CD14-positive monocyte (primary cell): ENCODE data around the gene CGB7. TPM values are rescaled to one million over a fixed set of nuclear protein-coding genes. Genes with fewer than 3 reads are reported as not detected.

Experiments
- DNase-seq, 3 donors: peaks; one replicate each; pipeline ENCODE4 v3.0.0-alpha.2; 2011 to 2022
- H2AFZ ChIP-seq: 2 replicates; pipeline ENCODE4 v1.6.0; 2012; ENCODE audit warnings: mild to moderate bottlenecking, low read depth, low read length, inconsistent platforms; ENCODE audit not compliant: insufficient read depth, poor library complexity, severe bottlenecking
- H3K27ac ChIP-seq, 2 donors: 1 replicate in 1 of 2; 2 replicates in 1 of 2; pipeline ENCODE4 v1.5.1; 2012 to 2013; ENCODE audit warnings: low read length in 2 of 2, control low read depth in 1 of 2, inconsistent platforms in 1 of 2, low read depth in 1 of 2, mild to moderate bottlenecking in 1 of 2
- H3K27me3 ChIP-seq, 2 donors: one replicate each; pipeline versions ENCODE4 v1.6.0 to v1.6.1; 2011 to 2013; ENCODE audit warnings: low read length in 2 of 2; ENCODE audit not compliant: control insufficient read depth in 2 of 2, insufficient read depth in 2 of 2
- H3K36me3 ChIP-seq, 2 donors: replicated peaks in 1 of 2; 1 replicate in 1 of 2; 2 replicates in 1 of 2; pipeline versions ENCODE4 v1.5.1 to v1.6.1; 2012 to 2013; ENCODE audit warnings: low read length in 2 of 2, control low read depth in 1 of 2, inconsistent platforms in 1 of 2, mild to moderate bottlenecking in 1 of 2; ENCODE audit not compliant: insufficient read depth in 2 of 2, control insufficient read depth in 1 of 2
- H3K4me1 ChIP-seq, 2 donors: 1 replicate in 1 of 2; 2 replicates in 1 of 2; pipeline versions ENCODE4 v1.5.1 to v1.6.1; 2012 to 2013; ENCODE audit warnings: low read length in 2 of 2, control low read depth in 1 of 2, inconsistent platforms in 1 of 2, mild to moderate bottlenecking in 1 of 2, moderate library complexity in 1 of 2; ENCODE audit not compliant: insufficient read depth in 2 of 2, control insufficient read depth in 1 of 2
- H3K4me2 ChIP-seq: replicated peaks from 2 replicates; pipeline ENCODE3; 2012; ENCODE audit warnings: low read length, moderate library complexity, mild to moderate bottlenecking; ENCODE audit not compliant: poor library complexity, severe bottlenecking; ENCODE audit errors: extremely low read depth
- H3K4me3 ChIP-seq, 3 experiments: fragments of 200-600 bp in 1 of 3; sonication (generic) in 1 of 3; replicated peaks in 1 of 3; 1 replicate in 2 of 3; 2 replicates in 1 of 3; pipeline ENCODE4 v1.5.1; 2011 to 2013; ENCODE audit warnings: low read length in 3 of 3, mild to moderate bottlenecking in 3 of 3, control low read depth in 2 of 3, low read depth in 2 of 3, inconsistent platforms in 1 of 3, moderate library complexity in 1 of 3
- H3K79me2 ChIP-seq: 2 replicates; pipeline ENCODE4 v1.6.0; 2012; ENCODE audit warnings: mild to moderate bottlenecking, control low read depth, inconsistent platforms, low read length, moderate library complexity; ENCODE audit not compliant: insufficient read depth
- H3K9ac ChIP-seq: 2 replicates; pipeline ENCODE4 v1.6.0; 2017; ENCODE audit warnings: low read length, mild to moderate bottlenecking; ENCODE audit not compliant: insufficient read depth, poor library complexity, severe bottlenecking
- H3K9me3 ChIP-seq, 2 donors: replicated peaks in 1 of 2; 1 replicate in 1 of 2; 2 replicates in 1 of 2; pipeline versions ENCODE4 v1.5.1 to v1.6.1; 2012 to 2013; ENCODE audit warnings: low read length in 2 of 2, control low read depth in 1 of 2; ENCODE audit not compliant: control insufficient read depth in 1 of 2, insufficient read depth in 1 of 2
- H4K20me1 ChIP-seq: 2 replicates; pipeline ENCODE4 v1.6.0; 2012; ENCODE audit warnings: mild to moderate bottlenecking, low read length, control low read depth, moderate library complexity; ENCODE audit not compliant: insufficient read depth
- H3K27ac Mint-ChIP-seq, 7 donors: one replicate each; pipeline ENCODE4 v1.8.0; 2020; ENCODE audit warnings: mild to moderate bottlenecking in 7 of 7, mixed read lengths in 7 of 7, moderate library complexity in 6 of 7, inconsistent platforms in 2 of 7
- H3K27me3 Mint-ChIP-seq, 3 donors: one replicate each; pipeline ENCODE4 v1.8.0; 2021 to 2022; ENCODE audit warnings: low read depth in 3 of 3, mild to moderate bottlenecking in 3 of 3, mixed read lengths in 3 of 3, moderate library complexity in 3 of 3, inconsistent platforms in 1 of 3
- H3K36me3 Mint-ChIP-seq, 2 donors: one replicate each; pipeline ENCODE4 v1.8.0; 2020; ENCODE audit warnings: mixed read lengths in 2 of 2, inconsistent platforms in 1 of 2, mild to moderate bottlenecking in 1 of 2
- H3K4me1 Mint-ChIP-seq: one replicate; pipeline ENCODE4 v1.8.0; 2020; ENCODE audit warnings: mild to moderate bottlenecking, mixed read lengths
- H3K4me3 Mint-ChIP-seq, 2 donors: one replicate each; pipeline ENCODE4 v1.8.0; 2020; ENCODE audit warnings: mild to moderate bottlenecking in 2 of 2, mixed read lengths in 2 of 2, moderate library complexity in 1 of 2
- H3K9me3 Mint-ChIP-seq, 7 donors: one replicate each; pipeline ENCODE4 v1.8.0; 2020 to 2022; ENCODE audit warnings: mixed read lengths in 7 of 7, mild to moderate bottlenecking in 6 of 7, moderate library complexity in 6 of 7, inconsistent platforms in 2 of 7
- CTCF ChIP-seq: fragments of 200-600 bp; IDR thresholded peaks from one replicate; pipeline ENCODE4 v1.8.0; 2022; ENCODE audit warnings: antibody characterized with exemption, mild to moderate bottlenecking
- WGBS: methylation state at CpG from one replicate; pipeline ENCODE4 v1.1.5; 2013; ENCODE audit warnings: missing lambda C conversion rate; ENCODE audit not compliant: insufficient coverage; 5-methylcytosine and 5-hydroxymethylcytosine counted together
- intact Hi-C, 2 donors: fragments of 100-400 bp; cut with micrococcal nuclease; formaldehyde crosslinking; loops; one replicate each; pipeline versions ENCODE4 v1.15.0 to v1.15.1; 2023
- polyA plus RNA-seq, 3 donors: library from polyadenylated mRNA; depleted of rRNA in 1 of 3; unstranded in 2 of 3; stranded (reverse) in 1 of 3; fragments of 300-500 nt in 2 of 3; fragments of >200 nt in 1 of 3; fragmentation: Illumina TruSeq in 2 of 3; gene quantifications; 1 replicate in 2 of 3; 2 replicates in 1 of 3; pipeline ENCODE4 v1.2.3, GENCODE V29; 2012 to 2021

Gene CGB7
- polyA plus RNA-seq, 3 donors: not detected

DNA sequence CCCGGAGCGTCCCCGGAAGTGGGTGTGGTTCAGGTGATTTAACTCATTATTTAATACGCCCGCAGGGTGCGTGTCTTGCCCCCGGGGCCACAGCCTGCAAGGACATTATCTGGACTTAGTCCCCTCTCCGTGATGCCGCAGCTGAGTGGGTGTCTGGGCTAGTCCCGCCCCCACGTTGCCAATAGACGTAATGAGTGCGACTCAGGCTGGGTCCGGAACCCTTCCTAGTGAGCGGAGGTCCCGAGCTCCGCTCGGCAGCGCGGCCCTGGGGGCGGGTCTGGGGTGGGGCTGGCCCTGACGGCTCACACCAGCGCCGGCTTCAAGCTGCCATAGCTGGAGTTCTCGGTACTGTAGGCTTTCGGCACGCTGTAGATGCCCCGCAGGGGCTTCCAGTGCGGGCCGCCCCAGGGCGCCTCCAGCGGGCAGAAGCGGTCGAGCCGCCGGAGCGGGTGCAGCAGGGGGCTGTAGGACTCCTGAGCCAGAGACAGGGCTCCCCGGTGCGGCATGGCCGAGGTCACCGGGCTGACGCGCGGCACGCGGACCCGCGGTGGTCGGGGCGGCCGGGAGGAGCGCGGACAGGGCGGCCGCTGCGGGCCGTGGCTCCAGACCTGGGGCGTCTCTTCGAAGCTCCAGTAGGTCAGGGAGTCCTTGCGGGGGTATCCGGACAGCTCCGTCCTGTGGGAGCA lies 39.7 kb downstream of the CGB7 start:
- H3K36me3 Mint-ChIP-seq: peaks cover 29 to 42% of the 10 kb centered on the region in 2 donors
- DNase-seq: peak in 2 of 3 donors; percentile 27 to 37
- Histone ChIP-seq H2AFZ (peak overlapping the region; percentile 78), H3K27ac (no peak overlapping the region), H4K20me1 (no peaks in the 10 kb centered on the region), H3K27me3 (peaks cover 14 to 49% of the 10 kb centered on the region in 2 donors), H3K9me3 (no peaks in the 10 kb centered on the region), H3K36me3 (peaks cover 23 to 25% of the 10 kb centered on the region in 2 donors), H3K9ac (peak overlapping the region; percentile 21), H3K4me3 (peak overlapping the region; percentile 18 to 76 (median 50)), H3K4me1 (peaks cover 24 to 29% of the 10 kb centered on the region in 2 donors), H3K79me2 (no peaks in the 10 kb centered on the region), H3K4me2 (peak overlapping the region; percentile 79)
- WGBS: under 1% methylated on average over 59 of the region's 62 CpGs
- TF ChIP-seq CTCF: peak; percentile 67
- H3K27ac Mint-ChIP-seq: no peak overlapping the region
- H3K27me3 Mint-ChIP-seq: peaks cover 36 to 48% (median 48%) of the 10 kb centered on the region in 3 donors
- peak overlapping the region; percentile 91 to 96 for H3K4me3 Mint-ChIP-seq
- H3K4me1 Mint-ChIP-seq: peaks cover 29% of the 10 kb centered on the region
- intact Hi-C loops: no loop called here
- H3K9me3 Mint-ChIP-seq: peaks cover 0 to 10% (median 5%) of the 10 kb centered on the region in 7 donors

DNA sequence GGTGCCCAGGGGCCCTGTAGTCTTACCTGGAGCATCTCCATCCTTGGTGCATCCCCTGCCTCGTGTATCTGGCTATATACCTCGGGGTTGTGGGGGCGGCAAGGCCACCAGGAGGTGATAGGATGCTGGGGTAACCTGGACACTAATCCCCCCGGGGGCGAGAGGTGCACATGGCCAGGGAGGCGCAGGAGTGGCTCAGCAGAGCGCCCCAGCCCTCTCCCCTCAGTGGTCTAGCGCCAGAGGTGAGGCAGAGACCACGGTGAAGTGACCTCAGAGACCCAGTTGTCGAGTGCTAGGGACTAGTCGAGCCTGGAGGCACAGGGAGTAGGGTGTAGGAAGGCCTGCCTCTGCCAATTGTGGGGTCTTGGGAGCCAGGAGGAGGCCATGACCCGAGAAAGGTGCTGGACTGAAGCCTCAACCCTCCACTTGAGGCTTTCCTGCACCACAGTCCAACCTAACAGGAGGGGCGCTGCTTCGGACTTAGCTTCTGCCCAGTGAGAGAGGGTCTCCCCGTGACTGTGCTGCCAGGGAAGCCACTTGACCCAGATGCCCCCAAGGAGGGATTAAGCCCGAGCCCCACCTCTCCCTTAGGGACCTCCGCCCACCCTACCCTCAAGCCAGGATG lies 40.4 kb downstream of the CGB7 start, which contains the start of gene LHB:
Gene LHB, minus strand, starts transcription at position 51 of the 625 bp plus-strand sequence. Its CDS starts 10 bp downstream, at position 41.
- no peak within 1 kb of the TSS for H3K27ac Mint-ChIP-seq
- Histone ChIP-seq H3K4me3 (peak within 1 kb of the TSS in 2 of 3 experiments; percentile 23 to 76), H3K9ac (peak within 1 kb of the TSS; percentile 21), H2AFZ (peak within 1 kb of the TSS; percentile 78), H3K9me3 (no peaks in the 10 kb centered on the region), H3K36me3 (peaks cover 27 to 31% of the 10 kb centered on the region in 2 donors), H3K4me2 (peak within 1 kb of the TSS; percentile 79), H3K27me3 (peaks cover 14 to 49% of the 10 kb centered on the region in 2 donors), H3K79me2 (no peaks in the 10 kb centered on the region), H3K27ac (no peak within 1 kb of the TSS), H4K20me1 (no peaks in the 10 kb centered on the region), H3K4me1 (peaks cover 24 to 29% of the 10 kb centered on the region in 2 donors)
- H3K36me3 Mint-ChIP-seq: peaks cover 35 to 49% of the 10 kb centered on the region in 2 donors
- peaks cover 29% of the 10 kb centered on the region for H3K4me1 Mint-ChIP-seq
- DNase-seq: no peak
- H3K4me3 Mint-ChIP-seq: peak within 1 kb of the TSS; percentile 91 to 96
- intact Hi-C loops: no loop called here
- no peak for TF ChIP-seq CTCF
- H3K9me3 Mint-ChIP-seq: peaks cover 0 to 10% (median 5%) of the 10 kb centered on the region in 7 donors
- 68% methylated on average over 8 of the region's 17 CpGs for WGBS
- H3K27me3 Mint-ChIP-seq: peaks cover 35 to 48% (median 47%) of the 10 kb centered on the region in 3 donors
